RCC 7860 (cell line): ENCODE data around the gene GALNT14.

ENCODE experiments used
- DNase-seq: peaks from one replicate; pipeline ENCODE4 v3.0.0-alpha.2; 2015; ENCODE audit warnings: low spot score
- FAIRE-seq: peaks from 2 replicates; lab custom pipeline; 2012; peaks lifted over from hg19 to GRCh38; lab: Jason Lieb, UNC

The GALNT14 gene

GRCh38 chr2:31016648-31017047 is 121.6 kb downstream of the GALNT14 start:
- no peak for DNase-seq
- FAIRE-seq: no peak

GRCh38 chr2:31014516-31014915 is 123.7 kb downstream of the GALNT14 start:
- FAIRE-seq (no peak), DNase-seq (no peak)

DNA sequence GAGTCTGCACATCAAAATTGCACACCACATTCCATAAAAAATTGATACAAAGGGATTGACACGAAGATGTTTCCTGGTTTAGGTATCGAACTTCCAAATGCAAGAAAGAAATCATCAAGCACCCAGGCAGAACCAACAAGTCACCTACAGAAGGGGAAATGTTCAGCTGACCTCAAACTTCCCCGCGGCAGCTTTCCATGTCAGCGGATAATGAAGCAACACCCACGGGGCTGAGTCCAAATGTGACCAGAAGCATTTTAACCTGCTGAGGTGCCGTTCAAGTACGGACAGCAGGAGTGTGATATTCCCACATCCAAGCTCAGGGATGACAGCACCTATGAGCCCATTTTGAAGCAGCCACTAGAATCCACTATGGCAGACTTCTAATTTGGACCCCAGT is 124.9 kb downstream of the GALNT14 start:
- DNase-seq: no peak
- FAIRE-seq: no peak

DNA sequence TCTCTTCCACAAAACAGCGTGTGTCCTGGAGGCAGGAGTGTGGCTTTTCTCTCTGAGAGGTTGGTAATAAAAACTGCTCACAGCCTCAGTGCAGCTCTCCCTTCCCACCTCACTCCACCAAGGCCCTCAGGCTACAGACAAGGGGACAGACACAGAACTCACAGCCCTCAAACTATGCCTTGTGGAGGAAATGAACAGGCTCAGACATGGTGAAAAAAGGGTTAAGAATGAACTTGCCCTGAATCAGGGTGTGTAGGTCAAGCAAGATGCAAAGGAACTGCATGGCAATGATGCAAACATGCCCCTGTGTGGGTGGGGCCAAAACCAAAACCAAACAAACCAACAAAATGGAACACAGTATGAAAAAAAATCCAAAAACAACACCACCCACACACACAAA is 125.8 kb downstream of the GALNT14 start:
- FAIRE-seq: no peak
- no peak for DNase-seq

- FAIRE-seq: no peak
These were observed 126.7 kb downstream of the GALNT14 start for GRCh38 chr2:31011587-31011986.

GRCh38 chr2:31008561-31009114 is 129.6 kb downstream of the GALNT14 start:
- FAIRE-seq: no peak

More at GRCh38 chr2:31011587-31011986, 126.7 kb downstream of the GALNT14 start:
- DNase-seq: no peak

DNA sequence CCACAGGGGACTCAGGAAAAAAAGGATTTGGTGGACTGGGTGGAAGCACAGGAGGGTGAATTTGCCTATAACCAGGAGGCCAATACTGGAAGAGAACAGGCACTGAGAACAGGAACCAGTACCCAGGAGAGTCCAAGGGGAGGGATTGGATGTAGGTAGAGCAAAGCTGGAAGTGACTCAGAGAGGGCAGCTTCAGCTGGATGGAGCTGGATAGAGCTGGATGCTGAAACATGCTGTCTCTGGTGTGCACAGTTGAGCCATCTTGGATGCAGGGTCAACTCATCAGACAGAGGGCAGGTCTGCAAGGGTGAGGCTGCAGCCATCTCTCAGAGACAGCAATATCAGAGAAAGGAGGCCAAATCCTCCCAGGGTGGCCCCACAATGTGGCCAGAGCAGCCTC is 134.0 kb downstream of the GALNT14 start:
- FAIRE-seq: no peak
- no peak for DNase-seq

More at GRCh38 chr2:31008561-31009114, 129.6 kb downstream of the GALNT14 start:
- DNase-seq: no peak

DNA sequence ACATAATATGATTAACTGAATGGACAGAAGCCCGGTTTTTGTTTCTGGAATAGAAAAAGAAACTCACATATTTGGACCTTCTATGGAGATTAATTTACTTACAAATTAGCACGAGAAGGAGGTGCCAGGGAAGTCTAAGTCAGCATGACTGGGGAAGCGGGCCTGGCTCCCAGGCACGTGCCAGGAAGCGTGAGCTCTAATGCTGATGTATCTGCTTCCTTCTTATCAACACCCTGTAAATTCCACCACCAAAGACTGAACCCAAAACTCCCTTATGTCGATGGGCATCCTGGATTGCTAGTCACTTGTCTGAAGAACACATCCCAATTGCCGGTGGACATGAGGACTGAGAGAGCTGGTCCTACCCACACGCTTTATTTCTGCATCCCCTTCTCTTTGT is 134.5 kb downstream of the GALNT14 start:
- no peak for FAIRE-seq

GRCh38 chr2:31002537-31003150 is 135.6 kb downstream of the GALNT14 start:
- DNase-seq: no peak
- no peak for FAIRE-seq

More for the DNA sequence above, 134.5 kb downstream of the GALNT14 start:
- DNase-seq: no peak

DNA sequence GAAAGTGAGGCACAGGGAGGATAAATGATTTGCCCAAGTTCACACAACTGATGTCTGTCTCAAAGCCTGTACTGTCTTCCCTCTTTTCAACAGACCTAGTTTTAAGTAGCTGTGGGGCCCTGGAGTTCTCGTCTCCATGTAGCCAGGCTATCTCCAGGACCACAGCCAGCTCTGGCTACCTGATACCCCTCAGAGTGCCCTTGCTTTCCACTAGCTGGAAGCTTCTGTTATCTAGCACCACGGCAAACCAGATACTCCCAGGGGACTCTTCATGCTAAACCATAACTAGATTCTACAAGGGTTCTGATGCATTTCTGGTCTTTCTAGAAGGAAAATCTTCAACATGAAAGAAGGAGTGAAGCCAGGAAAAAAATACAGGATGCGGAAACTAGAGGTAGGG is 137.3 kb downstream of the GALNT14 start:
- no peak for FAIRE-seq
- no peak for DNase-seq

GRCh38 chr2:30998672-30999071 is 139.6 kb downstream of the GALNT14 start:
- no peak for DNase-seq
- no peak for FAIRE-seq

DNA sequence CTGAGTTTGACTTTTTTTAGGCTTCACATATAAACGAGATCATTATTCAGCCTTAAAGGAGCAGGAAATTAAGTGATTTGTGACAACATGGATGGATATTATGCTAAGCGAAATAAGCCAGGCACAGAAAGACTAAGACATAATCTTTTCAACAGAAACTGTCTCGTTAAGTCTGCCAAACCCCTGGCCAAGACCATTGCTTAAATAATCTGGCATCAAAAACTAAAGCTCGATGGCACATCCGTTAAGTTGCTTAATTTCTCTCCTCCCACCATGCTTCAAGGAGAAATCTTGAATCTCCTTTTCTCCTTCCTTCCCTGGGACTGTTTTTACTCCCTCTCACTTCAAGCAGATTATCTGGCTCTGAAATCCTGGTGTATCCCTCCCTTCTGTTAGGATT is 140.3 kb downstream of the GALNT14 start:
- DNase-seq (no peak), FAIRE-seq (no peak)

GRCh38 chr2:30994227-30995056 is 143.8 kb downstream of the GALNT14 start:
- DNase-seq: no peak
- FAIRE-seq: no peak

GRCh38 chr2:30992781-30993180 is 145.5 kb downstream of the GALNT14 start:
- no peak for FAIRE-seq

DNA sequence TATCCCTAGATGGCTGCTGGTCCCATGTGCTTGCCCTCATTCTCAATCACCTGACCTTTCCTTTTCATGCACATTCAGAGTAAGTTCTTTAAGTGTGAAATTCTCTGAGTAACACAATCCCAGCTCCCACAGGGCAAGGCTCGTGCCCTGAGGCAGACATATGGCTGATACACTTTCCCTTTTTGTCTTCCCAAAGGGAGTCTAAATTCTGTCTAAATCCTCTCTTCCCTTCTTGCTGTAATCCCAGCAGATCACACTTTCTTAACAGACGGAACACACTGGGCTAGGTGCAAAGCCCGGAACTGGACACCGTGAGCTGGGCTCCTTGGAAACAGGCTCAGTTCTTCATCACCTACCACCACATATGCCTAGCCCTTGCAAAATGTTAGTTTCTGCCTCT is 147.6 kb downstream of the GALNT14 start:
- FAIRE-seq: no peak
- no peak for DNase-seq

More at GRCh38 chr2:30992781-30993180, 145.5 kb downstream of the GALNT14 start:
- DNase-seq: no peak

GRCh38 chr2:30990176-30990575 is 148.1 kb downstream of the GALNT14 start:
- FAIRE-seq (no peak), DNase-seq (no peak)

GRCh38 chr2:30989746-30990145 is 148.5 kb downstream of the GALNT14 start:
- no peak for FAIRE-seq
- no peak for DNase-seq

DNA sequence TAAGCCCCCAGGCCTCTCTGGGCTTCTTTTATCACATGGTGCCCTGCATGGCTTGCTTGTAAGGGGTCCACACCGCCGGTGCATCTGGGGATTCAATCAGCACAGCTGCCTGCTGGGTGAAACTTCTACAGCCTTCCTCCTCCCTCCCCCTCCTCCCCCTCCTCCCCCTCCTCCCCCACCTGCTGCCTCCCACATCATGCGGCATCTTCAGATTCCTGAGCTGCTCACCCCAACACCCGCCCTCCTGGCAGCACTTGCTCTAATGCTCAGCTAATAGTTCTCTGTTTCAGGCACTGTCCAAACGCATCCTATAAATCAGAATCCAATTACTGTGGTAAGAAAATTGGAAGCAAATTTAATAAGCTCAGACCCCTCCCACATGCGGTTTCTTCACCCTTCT is 150.7 kb downstream of the GALNT14 start:
- DNase-seq (no peak), FAIRE-seq (no peak)

GRCh38 chr2:30986231-30986580 is 152.0 kb downstream of the GALNT14 start:
- DNase-seq (no peak), FAIRE-seq (no peak)

- no peak for FAIRE-seq
- no peak for DNase-seq
These were observed 152.6 kb downstream of the GALNT14 start for GRCh38 chr2:30985493-30986230.

DNA sequence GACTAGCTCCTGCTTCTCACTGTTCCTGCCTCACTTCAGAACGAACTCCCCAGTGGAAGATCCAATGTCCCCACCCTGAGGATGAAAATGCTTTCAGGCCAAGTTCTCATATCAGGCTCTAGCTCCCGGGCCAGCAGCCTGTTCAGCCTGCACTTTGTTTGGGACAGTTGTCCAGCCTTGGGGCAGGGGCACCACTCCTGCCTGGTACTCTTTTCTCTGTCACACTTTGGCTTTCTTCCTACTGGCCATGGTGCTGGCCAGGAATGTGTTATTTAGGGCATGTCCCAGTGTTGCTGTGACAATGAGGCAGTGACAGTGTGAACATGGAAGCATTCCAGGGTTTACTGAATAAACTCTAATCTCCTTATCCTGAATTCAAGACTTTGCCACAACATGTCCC is 154.1 kb downstream of the GALNT14 start:
- no peak for FAIRE-seq

More for the DNA sequence above, 154.1 kb downstream of the GALNT14 start:
- no peak for DNase-seq
